Fibroblast of skin of abdomen (primary cell): ENCODE data around the gene WAC.
"Not testable (repeated sequence)": the region's sequence is repeated elsewhere in the genome, so short reads cannot be mapped to it uniquely, and the experiment has no call there.

ENCODE experiments used
- DNase-seq: peaks from one replicate; pipeline ENCODE4 v3.0.0-alpha.2; 2013

WAC gene

GRCh38 chr10:28612877-28613276, 80.0 kb downstream of the WAC start:
- DNase-seq, result no peak

GRCh38 chr10:28616514-28616913, 83.6 kb downstream of the WAC start:
- no peak for DNase-seq

DNA sequence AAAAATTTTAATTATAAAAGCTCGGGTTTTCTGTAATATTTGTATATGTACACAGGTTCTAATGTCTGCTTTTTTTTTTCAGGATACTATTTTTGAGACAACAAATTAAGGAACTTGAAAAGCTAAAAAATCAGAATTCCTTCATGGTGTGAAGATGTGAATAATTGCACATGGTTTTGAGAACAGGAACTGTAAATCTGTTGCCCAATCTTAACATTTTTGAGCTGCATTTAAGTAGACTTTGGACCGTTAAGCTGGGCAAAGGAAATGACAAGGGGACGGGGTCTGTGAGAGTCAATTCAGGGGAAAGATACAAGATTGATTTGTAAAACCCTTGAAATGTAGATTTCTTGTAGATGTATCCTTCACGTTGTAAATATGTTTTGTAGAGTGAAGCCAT, 86.5 kb downstream of the WAC start:
- no peak for DNase-seq

DNA sequence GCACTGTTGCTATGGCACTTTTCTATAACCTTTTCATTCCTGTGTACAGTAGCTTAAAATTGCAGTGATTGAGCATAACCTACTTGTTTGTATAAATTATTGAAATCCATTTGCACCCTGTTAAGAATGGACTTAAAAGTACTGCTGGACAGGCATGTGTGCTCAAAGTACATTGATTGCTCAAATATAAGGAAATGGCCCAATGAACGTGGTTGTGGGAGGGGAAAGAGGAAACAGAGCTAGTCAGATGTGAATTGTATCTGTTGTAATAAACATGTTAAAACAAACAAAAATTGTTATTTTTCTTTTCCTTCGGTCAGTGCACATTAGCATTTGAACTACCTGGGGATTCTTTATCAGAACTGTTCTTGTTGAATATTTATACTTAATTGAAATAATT, 87.3 kb downstream of the WAC start:
- DNase-seq, result no peak

DNA sequence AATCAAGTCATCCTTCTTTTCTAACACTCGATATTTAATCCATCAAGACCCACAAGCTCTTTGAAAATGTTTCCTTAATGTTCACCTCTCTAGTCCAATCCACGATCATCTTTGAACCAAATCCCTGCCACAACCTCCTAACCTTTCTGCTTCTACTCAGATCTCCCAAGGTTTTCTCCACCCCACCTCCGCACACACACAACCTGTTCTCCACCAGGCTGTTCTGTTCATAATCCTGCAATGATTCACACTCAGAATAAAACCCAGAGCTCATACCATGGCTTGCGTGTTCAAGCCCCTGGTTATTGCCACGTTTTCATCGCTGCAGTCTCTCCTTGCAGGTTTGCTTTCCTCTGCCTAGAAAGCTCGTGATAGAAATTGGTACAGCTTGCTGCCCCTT, 90.6 kb downstream of the WAC start:
- DNase-seq, result no peak

GRCh38 chr10:28624351-28624750, 91.4 kb downstream of the WAC start:
- DNase-seq, result no peak

- DNase-seq, result peak; percentile 16
Measured at GRCh38 chr10:28627102-28627501, 94.2 kb downstream of the WAC start.

GRCh38 chr10:28628184-28628893, 95.4 kb downstream of the WAC start:
- peak; percentile 70 for DNase-seq

DNA sequence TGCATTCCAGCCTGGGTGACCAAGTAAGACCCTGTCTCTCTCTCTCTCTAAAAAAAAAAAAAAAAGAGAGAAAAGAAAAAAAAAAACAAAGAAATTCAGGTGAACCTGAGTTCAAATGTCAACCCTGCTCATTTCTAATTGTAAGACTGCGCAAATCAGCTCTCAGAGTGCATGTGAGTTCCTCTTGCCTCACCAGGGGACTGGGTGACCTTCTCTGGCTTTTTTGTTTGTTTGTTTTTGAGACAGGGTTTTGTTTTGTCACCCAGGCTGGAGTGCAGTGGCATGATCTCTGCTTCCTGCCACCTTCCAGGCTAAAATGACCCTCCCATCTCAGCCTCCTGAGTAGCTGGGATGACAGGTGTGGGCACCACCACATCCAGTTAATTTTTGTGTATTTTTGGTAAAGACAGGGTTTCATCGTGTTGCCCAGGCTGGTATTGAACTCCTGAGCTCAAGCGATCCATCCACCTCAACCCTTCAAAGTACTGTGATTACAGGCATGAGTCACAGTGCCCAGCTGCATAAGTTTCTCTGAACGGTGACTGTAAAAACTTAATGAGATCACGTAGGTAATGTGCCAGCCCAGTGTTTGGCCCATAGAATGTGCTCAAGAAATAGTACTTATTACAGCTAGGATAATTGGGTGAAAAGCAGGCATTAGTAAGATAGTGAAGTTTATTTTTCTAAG, 99.1 kb downstream of the WAC start:
- DNase-seq, result no peak

DNA sequence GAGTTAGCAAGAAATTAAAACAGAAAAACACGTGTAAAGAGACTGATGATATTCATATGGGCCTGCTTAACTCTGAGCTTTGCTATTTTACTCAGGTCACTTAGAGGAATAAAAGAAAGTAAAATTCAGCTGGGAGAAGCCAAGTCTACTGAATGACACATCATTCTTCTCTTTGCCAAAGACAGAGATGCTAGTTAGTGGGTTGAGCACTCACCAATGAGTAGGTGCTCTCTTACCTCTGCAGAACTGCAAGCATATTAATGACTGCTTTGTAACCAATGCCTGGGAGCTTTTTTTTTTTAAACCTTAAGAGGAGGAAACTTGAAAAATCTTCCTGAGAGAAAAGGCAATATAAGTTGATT, 99.6 kb downstream of the WAC start:
- DNase-seq, result no peak

- DNase-seq, result no peak
Measured at GRCh38 chr10:28633750-28634149, 100.8 kb downstream of the WAC start.

GRCh38 chr10:28637346-28637745, 104.4 kb downstream of the WAC start:
- no peak for DNase-seq

GRCh38 chr10:28638392-28638791, 105.5 kb downstream of the WAC start:
- no peak for DNase-seq

- DNase-seq, result no peak
Measured at GRCh38 chr10:28640551-28640950, 107.6 kb downstream of the WAC start.

DNA sequence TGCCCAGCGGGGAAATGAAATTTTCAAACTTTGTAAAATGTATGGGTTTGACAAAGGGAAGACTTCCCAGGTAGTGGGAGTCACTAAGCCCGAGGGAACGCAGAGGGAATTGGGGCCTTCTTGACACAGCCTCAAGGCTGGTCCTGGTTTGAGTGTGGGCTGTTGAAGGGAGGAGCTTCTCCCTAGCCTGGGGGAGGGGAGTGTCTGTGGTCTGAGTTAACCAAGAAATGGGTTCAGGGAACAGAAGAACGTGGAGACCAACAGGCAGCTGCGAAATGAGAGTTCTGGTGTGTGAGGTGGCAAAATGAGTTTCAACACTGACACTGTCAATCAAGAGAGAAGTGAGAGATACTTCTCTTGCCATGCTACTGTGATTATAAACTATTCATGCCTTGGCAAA, 111.7 kb downstream of the WAC start:
- no peak for DNase-seq

- no peak for DNase-seq
Measured at GRCh38 chr10:28652106-28652505, 119.2 kb downstream of the WAC start.

DNA sequence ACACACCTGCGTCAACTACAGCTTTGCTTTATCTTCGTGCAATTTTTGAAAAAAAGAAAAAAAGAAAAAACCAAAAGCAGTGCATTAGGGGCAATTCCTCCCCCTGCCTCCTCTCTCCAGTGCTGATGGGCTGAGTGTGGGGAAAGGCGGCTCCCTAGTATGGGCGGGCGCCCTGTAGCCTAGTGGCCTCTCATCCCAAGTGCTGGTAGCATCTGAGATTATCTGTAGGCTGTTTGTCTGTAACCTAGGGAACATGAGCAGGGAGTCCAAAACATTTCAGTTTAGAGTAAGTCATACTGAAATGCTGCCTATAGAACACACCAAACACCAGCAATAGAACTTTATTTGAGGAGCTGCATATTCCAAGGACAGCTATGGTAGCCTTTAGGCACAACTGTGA, 119.8 kb downstream of the WAC start:
- DNase-seq, result no peak

DNA sequence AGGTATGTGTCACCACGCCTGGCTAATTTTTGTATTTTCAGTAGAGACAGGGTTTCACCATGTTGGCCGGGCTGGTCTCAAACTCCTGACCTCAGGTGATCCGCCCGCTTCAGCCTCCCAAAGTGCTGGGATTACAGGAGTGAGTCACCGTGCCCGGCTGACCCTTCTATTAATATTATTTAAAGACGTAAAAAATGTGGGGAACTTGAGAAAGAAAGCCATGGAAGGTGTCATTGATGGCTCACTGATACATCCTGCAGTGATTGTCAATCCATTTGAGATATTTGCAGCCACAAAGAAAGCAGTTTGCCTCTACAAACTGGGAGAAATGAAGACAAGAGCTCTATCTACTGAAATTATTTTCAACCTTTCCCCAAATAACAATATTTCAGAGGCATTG, 125.9 kb downstream of the WAC start:
- not testable (repeated sequence) for DNase-seq

DNA sequence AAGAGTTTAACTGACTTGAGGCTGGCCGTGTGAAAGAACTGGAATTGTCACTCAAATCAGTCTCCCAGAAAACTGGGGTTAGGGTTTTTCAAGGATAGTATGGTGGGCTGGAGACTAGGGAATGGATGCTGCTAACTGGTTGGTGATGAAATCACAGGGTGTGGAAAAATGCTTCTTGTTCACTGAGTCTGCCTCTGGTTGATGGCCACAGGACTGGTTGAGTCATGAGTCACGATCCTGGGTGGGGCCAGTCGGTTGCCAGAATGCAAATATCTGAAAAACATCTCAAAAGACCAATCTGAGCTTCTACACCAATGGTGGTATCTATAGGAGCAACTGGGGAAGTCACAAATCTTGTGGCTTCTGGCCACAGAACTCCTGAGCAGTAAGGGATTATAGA, 128.1 kb downstream of the WAC start:
- DNase-seq, result peak; percentile 88

- peak; percentile 81 for DNase-seq
Measured at GRCh38 chr10:28663576-28664368, 130.9 kb downstream of the WAC start.

DNA sequence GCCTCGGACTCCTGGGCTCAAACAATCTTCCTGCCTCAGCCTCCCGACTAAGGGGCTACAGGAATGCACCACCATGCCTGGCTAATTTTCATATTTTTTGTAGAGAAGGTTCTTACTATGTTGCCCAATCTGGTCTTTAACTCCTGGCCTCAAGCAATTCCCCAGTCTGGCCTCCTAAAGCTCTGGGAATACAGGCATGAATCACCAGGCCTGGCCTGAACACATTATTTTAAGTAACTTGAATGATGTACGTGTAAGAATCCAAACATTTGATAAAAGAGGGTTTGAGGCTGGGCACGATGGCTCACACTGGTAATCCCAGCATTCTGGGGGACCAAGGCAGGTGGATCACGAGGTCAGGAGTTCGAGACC, 131.4 kb downstream of the WAC start:
- peak; percentile 64 for DNase-seq

DNA sequence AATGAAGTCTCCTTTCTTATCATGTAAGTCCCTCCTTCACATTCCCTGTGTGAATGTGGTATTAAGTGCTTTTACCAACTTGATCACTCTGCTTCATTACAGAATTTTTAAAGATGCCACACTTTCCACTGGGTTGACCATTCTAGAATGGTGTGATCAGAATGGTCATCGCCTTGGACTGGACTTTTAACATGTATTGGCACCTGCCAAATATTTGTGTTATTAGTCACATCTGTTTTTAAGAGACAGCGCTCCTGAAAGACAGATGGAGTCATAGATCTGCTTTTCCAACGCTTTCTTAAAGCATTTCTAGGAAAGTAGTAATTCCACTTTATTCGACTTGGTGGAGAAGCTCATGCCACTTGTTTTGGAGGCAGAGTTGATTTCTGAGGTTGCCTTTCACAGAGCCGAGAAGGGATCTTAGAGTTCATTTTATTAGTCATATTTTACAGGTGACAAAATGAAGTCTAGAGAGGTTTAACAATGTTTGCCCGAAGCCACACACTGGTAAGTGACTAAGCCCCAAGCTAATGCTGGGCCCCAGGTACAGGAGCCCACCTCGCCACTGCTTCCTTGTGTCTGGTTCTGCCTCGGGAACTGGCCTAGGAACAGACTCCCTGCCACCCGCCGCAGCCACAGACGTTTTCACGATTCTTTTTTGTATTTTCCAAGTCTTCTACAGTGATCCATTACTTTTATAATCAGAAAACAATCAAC, 134.0 kb downstream of the WAC start:
- DNase-seq, result no peak
